WI38 (cell line): ENCODE measurements around the gene HTR2B.
"Not testable (repeated sequence)": the region's sequence is repeated elsewhere in the genome, so short reads cannot be mapped to it uniquely, and the experiment has no call there.

Experiments
- H3K4me3 ChIP-seq: 2 replicates; pipeline ENCODE4 v1.5.1; 2011; ENCODE audit warnings: low read depth, mild to moderate bottlenecking, control low read depth, low read length
- CTCF ChIP-seq: IDR thresholded peaks from 2 replicates; pipeline ENCODE4 v1.5.1; 2012; ENCODE audit warnings: low read depth, mild to moderate bottlenecking, control low read depth, low read length

The HTR2B gene

GRCh38 chr2:231111987-231112386 is 12.9 kb downstream of the HTR2B start:
- no peak overlapping the region for H3K4me3 ChIP-seq
- no peak for TF ChIP-seq CTCF

- TF ChIP-seq CTCF, result no peak
Observed at GRCh38 chr2:231110551-231110950, 14.3 kb downstream of the HTR2B start.

GRCh38 chr2:231104115-231104713 is 20.6 kb downstream of the HTR2B start:
- peak; percentile 82 for TF ChIP-seq CTCF
- no peak overlapping the region for H3K4me3 ChIP-seq

More at GRCh38 chr2:231110551-231110950, 14.3 kb downstream of the HTR2B start:
- no peak overlapping the region for H3K4me3 ChIP-seq

- H3K4me3 ChIP-seq, result no peak overlapping the region
- no peak for TF ChIP-seq CTCF
Observed at GRCh38 chr2:231102772-231103171, 22.1 kb downstream of the HTR2B start.

- no peak for TF ChIP-seq CTCF
Observed at GRCh38 chr2:231100990-231101389, 23.9 kb downstream of the HTR2B start.

GRCh38 chr2:231100321-231100720 is 24.5 kb downstream of the HTR2B start:
- H3K4me3 ChIP-seq, result not testable (repeated sequence)

More at GRCh38 chr2:231100990-231101389, 23.9 kb downstream of the HTR2B start:
- no peak overlapping the region for H3K4me3 ChIP-seq

GRCh38 chr2:231099918-231100317 is 24.9 kb downstream of the HTR2B start:
- no peak for TF ChIP-seq CTCF
- no peak overlapping the region for H3K4me3 ChIP-seq
